Endodermal cell (in vitro differentiated cells): ENCODE results near the gene DNAAF9. TPM values are rescaled to one million over a fixed set of nuclear protein-coding genes. Genes with fewer than 3 reads are reported as not detected.

Experiments used
- DNase-seq: peaks from one replicate; pipeline ENCODE4 v3.0.0-alpha.2; 2017
- H3K27ac ChIP-seq: 2 replicates; pipeline ENCODE4 v1.5.1; 2013; ENCODE audit warnings: mild to moderate bottlenecking, low read depth, low read length, moderate library complexity
- H3K27me3 ChIP-seq: 2 replicates; pipeline ENCODE4 v1.6.1; 2013; ENCODE audit warnings: mild to moderate bottlenecking, low read length, moderate library complexity; ENCODE audit not compliant: insufficient read depth, control insufficient read depth, poor library complexity, severe bottlenecking
- H3K36me3 ChIP-seq: 2 replicates; pipeline ENCODE4 v1.7.0; 2013; ENCODE audit warnings: mild to moderate bottlenecking, low read length, moderate library complexity; ENCODE audit not compliant: control insufficient read depth, insufficient read depth
- H3K4me1 ChIP-seq: one replicate; pipeline ENCODE4 v1.7.0; 2013; ENCODE audit warnings: low read length; ENCODE audit not compliant: control insufficient read depth, insufficient read depth
- H3K4me3 ChIP-seq: 2 replicates; pipeline ENCODE4 v1.5.1; 2013; ENCODE audit warnings: mild to moderate bottlenecking, low read length, moderate library complexity
- H3K9ac ChIP-seq: 2 replicates; pipeline ENCODE4 v1.6.1; 2013; ENCODE audit warnings: mild to moderate bottlenecking, low read length, moderate library complexity; ENCODE audit not compliant: poor library complexity, severe bottlenecking; ENCODE audit errors: extremely low read depth
- H3K9me3 ChIP-seq: 2 replicates; pipeline ENCODE4 v1.6.1; 2013; ENCODE audit warnings: mild to moderate bottlenecking, low read length, moderate library complexity; ENCODE audit not compliant: control insufficient read depth
- H3K27ac Mint-ChIP-seq: 2 replicates; pipeline ENCODE4 v1.8.0; 2020; ENCODE audit warnings: mixed read lengths
- H3K27me3 Mint-ChIP-seq: 2 replicates; pipeline ENCODE4 v1.8.0; 2021; ENCODE audit warnings: mild to moderate bottlenecking, mixed read lengths; ENCODE audit not compliant: insufficient read depth
- H3K36me3 Mint-ChIP-seq: 2 replicates; pipeline ENCODE4 v1.8.0; 2020; ENCODE audit warnings: low read depth, mixed read lengths
- H3K4me1 Mint-ChIP-seq: 2 replicates; pipeline ENCODE4 v1.8.0; 2020; ENCODE audit warnings: mixed read lengths
- H3K4me3 Mint-ChIP-seq: 2 replicates; pipeline ENCODE4 v1.8.0; 2020; ENCODE audit warnings: mild to moderate bottlenecking, moderate library complexity, mixed read lengths
- H3K9me3 Mint-ChIP-seq: 2 replicates; pipeline ENCODE4 v1.8.0; 2020; ENCODE audit warnings: mild to moderate bottlenecking, mixed read lengths
- CTCF ChIP-seq: fragments of 200-600 bp; sonication (generic); conservative IDR thresholded peaks from 2 replicates; pipeline ENCODE4 v1.5.0; 2021; ENCODE audit warnings: antibody characterized with exemption, mild to moderate bottlenecking
- whole genome bisulfite sequencing, 2 experiments: methylation state at CpG; one replicate each; pipeline versions ENCODE4 v1.1.5 to v1.1.7; 2013; ENCODE audit warnings: missing lambda C conversion rate in 2 of 2, mixed read lengths in 1 of 2; ENCODE audit not compliant: insufficient coverage in 1 of 2, insufficient read length in 1 of 2; 5-methylcytosine and 5-hydroxymethylcytosine counted together
- total RNA-seq, 2 donors: library from RNA; stranded (reverse); fragmentation: NEBNext Ultra II Directional in 1 of 2; extraction: Animal tissue kit (Norgen Biotek cat#: 25700) in 1 of 2; gene quantifications; 2 replicates in 1 of 2; 3 replicates in 1 of 2; pipeline ENCODE4 v1.2.1, GENCODE V29; 2021

Gene DNAAF9
- total RNA-seq, 2 donors from 2014 or later: 9.6 to 12.1 TPM

DNA sequence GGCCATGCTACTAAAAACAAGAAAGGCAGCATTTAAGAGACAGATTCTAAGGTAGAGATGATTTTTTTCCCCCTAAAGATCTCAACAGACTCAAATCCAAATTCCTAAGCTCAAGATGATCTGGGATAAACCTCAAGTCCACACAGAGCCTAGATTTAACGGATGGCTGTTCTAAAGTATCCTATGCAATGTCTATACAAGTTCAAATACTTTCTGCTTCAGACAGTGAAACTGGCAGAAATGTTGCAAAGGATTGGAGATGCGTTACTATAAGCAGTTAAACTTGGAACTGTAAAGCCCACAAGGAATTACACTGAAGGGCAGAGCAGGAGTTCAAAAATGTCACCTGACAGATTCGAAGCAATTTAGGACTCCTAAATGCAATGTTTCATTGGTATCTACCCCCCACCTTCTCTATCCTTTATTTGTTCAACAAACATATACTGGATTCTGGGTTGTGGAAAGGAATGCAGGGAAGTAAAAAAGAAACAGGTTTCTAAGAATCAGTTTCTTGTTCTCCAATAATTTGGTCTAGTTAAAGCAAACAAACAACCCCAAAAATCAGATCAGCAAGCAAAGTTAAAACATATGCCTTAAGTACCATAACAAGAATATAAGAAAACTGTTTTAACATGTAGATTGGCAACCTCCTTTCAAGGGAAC lies 1.6 kb downstream of the DNAAF9 start:
- Mint-ChIP-seq H3K4me1 (peaks cover 10% of the 10 kb centered on the region), H3K4me3 (peak overlapping the region; percentile 93), H3K36me3 (no peaks in the 10 kb centered on the region), H3K27me3 (peaks cover 9% of the 10 kb centered on the region), H3K27ac (no peak overlapping the region), H3K9me3 (no peaks in the 10 kb centered on the region)
- H3K36me3 ChIP-seq: no peaks in the 10 kb centered on the region
- WGBS, 2 experiments: 75 to 91% methylated on average over 2 to 3 of the region's 3 CpGs
- H3K4me1 ChIP-seq: peaks cover 4% of the 10 kb centered on the region
- no peak for DNase-seq
- H3K27ac ChIP-seq: no peak overlapping the region
- peaks cover 6% of the 10 kb centered on the region for H3K27me3 ChIP-seq
- H3K9me3 ChIP-seq: peaks cover 7% of the 10 kb centered on the region
- peak overlapping the region; percentile 97 for H3K4me3 ChIP-seq
- H3K9ac ChIP-seq: peak overlapping the region; percentile 73
- TF ChIP-seq CTCF: no peak

DNA sequence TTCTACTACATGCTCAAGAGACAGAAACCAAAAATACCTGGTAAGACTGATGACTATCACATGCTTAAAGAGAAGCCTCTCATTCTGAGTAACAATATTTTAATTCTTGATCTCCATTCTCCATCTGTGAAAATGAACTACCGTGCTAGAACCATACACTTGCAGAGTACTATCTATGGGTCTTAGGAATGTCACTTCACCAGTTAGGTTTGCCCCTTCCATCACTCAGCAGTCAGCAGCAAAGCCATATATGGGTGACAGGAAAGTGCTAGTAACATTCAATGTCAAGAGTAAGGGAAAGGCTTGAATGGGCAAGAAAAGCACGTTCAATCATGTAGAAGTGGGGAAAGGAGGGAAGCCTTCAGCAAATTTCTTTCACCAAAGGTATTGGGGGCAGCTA lies 2.3 kb downstream of the DNAAF9 start:
- TF ChIP-seq CTCF: no peak
- no peaks in the 10 kb centered on the region for H3K36me3 Mint-ChIP-seq
- Histone ChIP-seq H3K9ac (no peak overlapping the region), H3K27me3 (no peaks in the 10 kb centered on the region), H3K4me1 (peaks cover 4% of the 10 kb centered on the region), H3K36me3 (no peaks in the 10 kb centered on the region), H3K27ac (no peak overlapping the region), H3K9me3 (peaks cover under 1% of the 10 kb centered on the region), H3K4me3 (peak overlapping the region; percentile 97)
- no peak for DNase-seq
- H3K27me3 Mint-ChIP-seq: peaks cover 5% of the 10 kb centered on the region
- peak overlapping the region; percentile 93 for H3K4me3 Mint-ChIP-seq
- 78 to 82% methylated on average over 2 of the region's 2 CpGs for WGBS, 2 experiments
- no peaks in the 10 kb centered on the region for H3K9me3 Mint-ChIP-seq
- H3K27ac Mint-ChIP-seq: no peak overlapping the region
- peaks cover 10% of the 10 kb centered on the region for H3K4me1 Mint-ChIP-seq

GRCh38 chr20:3404402-3404801 lies 3.1 kb downstream of the DNAAF9 start:
- Histone ChIP-seq H3K27me3 (no peaks in the 10 kb centered on the region), H3K4me1 (peaks cover 4% of the 10 kb centered on the region), H3K4me3 (no peak overlapping the region), H3K9me3 (no peaks in the 10 kb centered on the region), H3K36me3 (no peaks in the 10 kb centered on the region), H3K9ac (no peak overlapping the region), H3K27ac (no peak overlapping the region)
- Mint-ChIP-seq H3K9me3 (no peaks in the 10 kb centered on the region), H3K27me3 (peaks cover 2% of the 10 kb centered on the region), H3K27ac (no peak overlapping the region), H3K4me3 (no peak overlapping the region), H3K4me1 (peaks cover 10% of the 10 kb centered on the region), H3K36me3 (no peaks in the 10 kb centered on the region)
- no peak for TF ChIP-seq CTCF
- DNase-seq: no peak
- 93 to 96% methylated on average over 3 to 4 of the region's 4 CpGs for WGBS, 2 experiments
